GM19452 (cell line): ENCODE results near the gene REXO4.
A peak's percentile ranks its signal among the peaks of the same experiment; 100 is the strongest.

Experiments used
- ATAC-seq: cut with Tn5 transposase; IDR thresholded peaks from one replicate; pipeline ENCODE4 v1.9.1; 2021; ENCODE audit not compliant: unreplicated experiment

The REXO4 gene

GRCh38 chr9:133370685-133371084 lies 47.1 kb downstream of the REXO4 start:
- no peak for ATAC-seq

- no peak for ATAC-seq
Measured at GRCh38 chr9:133369933-133370332, 47.9 kb downstream of the REXO4 start.

GRCh38 chr9:133369422-133369821 lies 48.4 kb downstream of the REXO4 start:
- no peak for ATAC-seq

GRCh38 chr9:133368249-133368881 lies 49.4 kb downstream of the REXO4 start:
- no peak for ATAC-seq

GRCh38 chr9:133367778-133368177 lies 50.0 kb downstream of the REXO4 start:
- no peak for ATAC-seq

GRCh38 chr9:133367221-133367620 lies 50.6 kb downstream of the REXO4 start:
- no peak for ATAC-seq

GRCh38 chr9:133366435-133366834 lies 51.4 kb downstream of the REXO4 start:
- no peak for ATAC-seq

GRCh38 chr9:133362359-133363044 lies 55.3 kb downstream of the REXO4 start:
- ATAC-seq: no peak

GRCh38 chr9:133361507-133362092 lies 56.2 kb downstream of the REXO4 start:
- ATAC-seq: no peak

- ATAC-seq: no peak
Measured at GRCh38 chr9:133360400-133361393, 57.1 kb downstream of the REXO4 start.

GRCh38 chr9:133359399-133360175 lies 58.2 kb downstream of the REXO4 start:
- ATAC-seq: no peak

GRCh38 chr9:133357656-133358055 lies 60.2 kb downstream of the REXO4 start:
- ATAC-seq: no peak

GRCh38 chr9:133356391-133357091 lies 61.3 kb downstream of the REXO4 start, which contains the start of the genes SURF1 and SURF2:
SURF1 (minus strand) TSS chr9:133356487; CDS start chr9:133356453, 34 bp downstream.
SURF2 (plus strand) TSS chr9:133356550; CDS start chr9:133356593, 43 bp downstream.
- ATAC-seq: peak; percentile 70
